Osteocyte (in vitro differentiated cells): ENCODE results near the gene CNTN5. TPM values are rescaled to one million over a fixed set of nuclear protein-coding genes. Genes with fewer than 3 reads are reported as not detected.

Source experiments
- DNase-seq: peaks from one replicate; pipeline ENCODE4 v3.0.0; 2021; ENCODE audit warnings: mixed read lengths; ENCODE audit not compliant: unreplicated experiment; ENCODE audit errors: extremely low spot score
- H3K27ac Mint-ChIP-seq: one replicate; pipeline ENCODE4 v1.8.0; 2021; ENCODE audit warnings: mild to moderate bottlenecking, mixed read lengths; ENCODE audit not compliant: unreplicated experiment
- H3K27me3 Mint-ChIP-seq: one replicate; pipeline ENCODE4 v1.8.0; 2021; ENCODE audit warnings: mixed read lengths; ENCODE audit not compliant: unreplicated experiment
- H3K36me3 Mint-ChIP-seq: one replicate; pipeline ENCODE4 v1.8.0; 2021; ENCODE audit warnings: mixed read lengths; ENCODE audit not compliant: unreplicated experiment
- H3K4me1 Mint-ChIP-seq: one replicate; pipeline ENCODE4 v1.8.0; 2021; ENCODE audit warnings: mixed read lengths; ENCODE audit not compliant: unreplicated experiment
- H3K4me3 Mint-ChIP-seq: one replicate; pipeline ENCODE4 v1.8.0; 2021; ENCODE audit warnings: mild to moderate bottlenecking, moderate library complexity, mixed read lengths; ENCODE audit not compliant: unreplicated experiment
- H3K9me3 Mint-ChIP-seq: one replicate; pipeline ENCODE4 v1.8.0; 2021; ENCODE audit warnings: mixed read lengths; ENCODE audit not compliant: unreplicated experiment
- CTCF ChIP-seq: fragments of 200-600 bp; sonication (generic); IDR thresholded peaks from 2 replicates; pipeline ENCODE4 v1.5.0; 2021; ENCODE audit warnings: antibody characterized with exemption, mild to moderate bottlenecking, moderate library complexity
- total RNA-seq: library from RNA; stranded (reverse); gene quantifications from 2 replicates; pipeline ENCODE4 v1.2.1, GENCODE V29; 2021

The CNTN5 gene
- total RNA-seq, 1 donor from 2014 or later, result 0.30 TPM

GRCh38 chr11:100182350-100182749, 1161.6 kb downstream of the CNTN5 start:
- H3K4me1 Mint-ChIP-seq, result peaks cover 3% of the 10 kb centered on the region
- TF ChIP-seq CTCF, result no peak
- no peaks in the 10 kb centered on the region for H3K36me3 Mint-ChIP-seq
- H3K4me3 Mint-ChIP-seq, result no peak overlapping the region
- no peaks in the 10 kb centered on the region for H3K27me3 Mint-ChIP-seq
- H3K27ac Mint-ChIP-seq, result no peak overlapping the region
- peaks cover 10% of the 10 kb centered on the region for H3K9me3 Mint-ChIP-seq
- no peak for DNase-seq

GRCh38 chr11:100182927-100183326, 1162.2 kb downstream of the CNTN5 start:
- Mint-ChIP-seq H3K27me3 (no peaks in the 10 kb centered on the region), H3K27ac (no peak overlapping the region), H3K4me3 (no peak overlapping the region), H3K9me3 (peaks cover 10% of the 10 kb centered on the region), H3K4me1 (peaks cover 3% of the 10 kb centered on the region), H3K36me3 (no peaks in the 10 kb centered on the region)
- no peak for DNase-seq
- TF ChIP-seq CTCF, result no peak

- Mint-ChIP-seq H3K27ac (no peak overlapping the region), H3K36me3 (no peaks in the 10 kb centered on the region), H3K27me3 (no peaks in the 10 kb centered on the region), H3K9me3 (peaks cover 10% of the 10 kb centered on the region), H3K4me1 (peaks cover 3% of the 10 kb centered on the region), H3K4me3 (no peak overlapping the region)
- DNase-seq, result no peak
- TF ChIP-seq CTCF, result no peak
These were observed 1164.8 kb downstream of the CNTN5 start for GRCh38 chr11:100185588-100185987.

- no peak overlapping the region for H3K4me3 Mint-ChIP-seq
- peaks cover 10% of the 10 kb centered on the region for H3K9me3 Mint-ChIP-seq
- no peaks in the 10 kb centered on the region for H3K27me3 Mint-ChIP-seq
- no peaks in the 10 kb centered on the region for H3K36me3 Mint-ChIP-seq
- no peak overlapping the region for H3K27ac Mint-ChIP-seq
- H3K4me1 Mint-ChIP-seq, result no peaks in the 10 kb centered on the region
- TF ChIP-seq CTCF, result no peak
- DNase-seq, result no peak
These were observed 1167.5 kb downstream of the CNTN5 start for GRCh38 chr11:100188137-100188783.

- peaks cover 3% of the 10 kb centered on the region for H3K9me3 Mint-ChIP-seq
- DNase-seq, result no peak
- H3K36me3 Mint-ChIP-seq, result no peaks in the 10 kb centered on the region
- no peak overlapping the region for H3K4me3 Mint-ChIP-seq
- H3K4me1 Mint-ChIP-seq, result no peaks in the 10 kb centered on the region
- peaks cover 4% of the 10 kb centered on the region for H3K27me3 Mint-ChIP-seq
- TF ChIP-seq CTCF, result no peak
- H3K27ac Mint-ChIP-seq, result no peak overlapping the region
These were observed 1169.6 kb downstream of the CNTN5 start for GRCh38 chr11:100190395-100190794.
